GM23338 (cell line): ENCODE measurements around the gene SNRPA. TPM values are rescaled to one million over a fixed set of nuclear protein-coding genes. Genes with fewer than 3 reads are reported as not detected.

Experiments used
- ATAC-seq: fragments of 200-7000 bp; cut with Tn5 transposase; 3 replicates; pipeline ENCODE4 v1.9.1; 2020
- DNase-seq: peaks from one replicate; pipeline ENCODE4 v3.0.0-alpha.2; 2015; ENCODE audit warnings: low spot score
- H2AFZ ChIP-seq: fragments of 200-600 bp; sonication (generic); 2 replicates; pipeline ENCODE4 v1.8.0; 2016; ENCODE audit warnings: antibody characterized with exemption, mild to moderate bottlenecking, moderate library complexity
- H3F3A ChIP-seq: fragments of 200-600 bp; sonication (generic); replicated peaks from 2 replicates; pipeline ENCODE4 v1.8.0; 2017; ENCODE audit warnings: antibody characterized with exemption, mixed run types, low read depth
- H3K27ac ChIP-seq: fragments of 200-600 bp; sonication (generic); 2 replicates; pipeline ENCODE4 v1.6.1; 2016; ENCODE audit warnings: low read depth
- H3K27me3 ChIP-seq: fragments of 200-600 bp; sonication (generic); 2 replicates; pipeline ENCODE4 v1.8.0; 2016; ENCODE audit warnings: mild to moderate bottlenecking, mixed run types, moderate library complexity; ENCODE audit not compliant: insufficient read depth
- H3K36me3 ChIP-seq: fragments of 200-600 bp; sonication (generic); 2 replicates; pipeline ENCODE4 v1.8.0; 2016; ENCODE audit warnings: mild to moderate bottlenecking; ENCODE audit not compliant: insufficient read depth
- H3K4me1 ChIP-seq: fragments of 200-600 bp; sonication (generic); 2 replicates; pipeline ENCODE4 v1.8.0; 2016; ENCODE audit warnings: mild to moderate bottlenecking, moderate library complexity; ENCODE audit not compliant: insufficient read depth
- H3K4me2 ChIP-seq: fragments of 200-600 bp; sonication (generic); 2 replicates; pipeline ENCODE4 v1.7.1; 2017; ENCODE audit warnings: mixed run types
- H3K4me3 ChIP-seq: fragments of 200-600 bp; sonication (generic); 2 replicates; pipeline ENCODE4 v1.6.1; 2016; ENCODE audit warnings: mixed run types
- H3K79me2 ChIP-seq: fragments of 200-600 bp; sonication (generic); replicated peaks from 2 replicates; pipeline ENCODE4 v1.8.0; 2017; ENCODE audit warnings: mild to moderate bottlenecking; ENCODE audit not compliant: insufficient read depth
- H3K9me2 ChIP-seq: fragments of 200-600 bp; sonication (generic); 2 replicates; pipeline ENCODE4 v1.8.0; 2017; ENCODE audit not compliant: insufficient read depth
- H4K20me1 ChIP-seq: fragments of 200-600 bp; sonication (generic); replicated peaks from 2 replicates; pipeline ENCODE4 v1.8.0; 2017; ENCODE audit warnings: mild to moderate bottlenecking; ENCODE audit not compliant: insufficient read depth
- H3K27ac Mint-ChIP-seq: 2 replicates; pipeline ENCODE4 v1.8.0; 2020; ENCODE audit warnings: inconsistent platforms, mild to moderate bottlenecking, moderate library complexity, mixed read lengths
- H3K27me3 Mint-ChIP-seq: 3 replicates; pipeline ENCODE4 v1.8.0; 2022; ENCODE audit warnings: low read depth, mild to moderate bottlenecking, moderate library complexity, mixed read lengths, inconsistent platforms; ENCODE audit not compliant: insufficient read depth, poor library complexity
- H3K36me3 Mint-ChIP-seq: 3 replicates; pipeline ENCODE4 v1.8.0; 2021; ENCODE audit warnings: low read depth, mild to moderate bottlenecking, inconsistent platforms, moderate library complexity, mixed read lengths
- H3K4me1 Mint-ChIP-seq: 3 replicates; pipeline ENCODE4 v1.8.0; 2020; ENCODE audit warnings: mild to moderate bottlenecking, inconsistent platforms, mixed read lengths
- H3K4me3 Mint-ChIP-seq: 3 replicates; pipeline ENCODE4 v1.8.0; 2021; ENCODE audit warnings: moderate library complexity, mild to moderate bottlenecking, inconsistent platforms, mixed read lengths
- H3K9me3 Mint-ChIP-seq: 3 replicates; pipeline ENCODE4 v1.8.0; 2020; ENCODE audit warnings: moderate library complexity, mild to moderate bottlenecking, inconsistent platforms, mixed read lengths
- CREB1 ChIP-seq: fragments of 250-450 bp; sonication (Bioruptor Pico); IDR thresholded peaks from 2 replicates; pipeline ENCODE4 v1.5.0; 2020; ENCODE audit warnings: low read depth, mild to moderate bottlenecking, moderate library complexity
- CTCF ChIP-seq, 2 experiments: fragments of 200-600 bp in 1 of 2; sonication (generic) in 1 of 2; conservative IDR thresholded peaks; 2 replicates each; pipeline versions ENCODE4 v1.5.1 to v1.6.1; 2016 to 2017; ENCODE audit warnings: antibody characterized with exemption in 2 of 2, low read depth in 2 of 2, mild to moderate bottlenecking in 2 of 2, moderate library complexity in 1 of 2
- ETS1 ChIP-seq: IDR thresholded peaks from 2 replicates; pipeline ENCODE4 v1.6.1; 2016; ENCODE audit warnings: antibody characterized with exemption
- EZH2 ChIP-seq: fragments of 200-600 bp; sonication (generic); IDR thresholded peaks from one replicate; pipeline ENCODE4 v1.8.0; 2017; ENCODE audit warnings: antibody characterized with exemption, mild to moderate bottlenecking, low read depth; ENCODE audit not compliant: unreplicated experiment
- EZH2phosphoT487 ChIP-seq: fragments of 200-600 bp; sonication (generic); IDR thresholded peaks from one replicate; pipeline ENCODE4 v1.8.1; 2018; ENCODE audit warnings: antibody characterized with exemption; ENCODE audit not compliant: unreplicated experiment
- JUNB ChIP-seq: IDR thresholded peaks from one replicate; pipeline ENCODE4 v1.6.1; 2016; ENCODE audit warnings: antibody characterized with exemption; ENCODE audit not compliant: unreplicated experiment
- NANOG ChIP-seq: IDR thresholded peaks from 2 replicates; pipeline ENCODE4 v1.6.1; 2016; ENCODE audit warnings: antibody characterized with exemption, borderline replicate concordance
- POLR2AphosphoS5 ChIP-seq: IDR thresholded peaks from 2 replicates; pipeline ENCODE4 v1.6.1; 2016; ENCODE audit warnings: antibody characterized with exemption, low read depth
- REST ChIP-seq: IDR thresholded peaks from one replicate; pipeline ENCODE4 v1.6.1; 2018; ENCODE audit warnings: antibody characterized with exemption; ENCODE audit not compliant: unreplicated experiment
- STAT1 ChIP-seq: IDR thresholded peaks from one replicate; pipeline ENCODE4 v1.6.1; 2016; ENCODE audit warnings: antibody characterized with exemption; ENCODE audit not compliant: unreplicated experiment
- ZNF114 ChIP-seq: fragments of 250-450 bp; sonication (Bioruptor Pico); IDR thresholded peaks from 2 replicates; pipeline ENCODE4 v1.5.0; 2020; ENCODE audit warnings: mild to moderate bottlenecking, moderate library complexity
- ZNF331 ChIP-seq: fragments of 250-450 bp; sonication (Bioruptor Pico); IDR thresholded peaks from 2 replicates; pipeline ENCODE4 v1.5.0; 2020; ENCODE audit warnings: low read depth, mild to moderate bottlenecking, moderate library complexity
- ZNF462 ChIP-seq: fragments of 250-450 bp; sonication (Bioruptor Pico); IDR thresholded peaks from 2 replicates; pipeline ENCODE4 v1.5.0; 2020; ENCODE audit warnings: mild to moderate bottlenecking, moderate library complexity
- polyA plus RNA-seq: library from polyadenylated mRNA; unstranded; fragments of >200 nt; fragmentation: Nextera tagmentation; extraction: Ambion mirVana; gene quantifications from 2 replicates; pipeline ENCODE4 v1.2.1, GENCODE V29; 2016
- total RNA-seq: library from RNA; depleted of rRNA; stranded (reverse); fragments of >200 nt; shearing (Covaris generic); gene quantifications from 2 replicates; pipeline ENCODE4 v1.2.3, GENCODE V29; 2014

Gene SNRPA
- total and polyA plus RNA-seq, 2 experiments from 2014 or later = 295 to 326 TPM

GRCh38 chr19:40813182-40813581, 62.2 kb downstream of the SNRPA start:
- Mint-ChIP-seq H3K27me3 (peaks cover 22% of the 10 kb centered on the region), H3K4me3 (peak overlapping the region; percentile 83; the same call in 2 of the 3 replicates)

More at GRCh38 chr19:40813182-40813581, 62.2 kb downstream of the SNRPA start:
- H3K4me1 Mint-ChIP-seq = peaks cover 30% of the 10 kb centered on the region
- Histone ChIP-seq H2AFZ (no peak overlapping the region), H3K9me2 (no peaks in the 10 kb centered on the region), H3F3A (peaks cover 12% of the 10 kb centered on the region), H3K27me3 (peaks cover 26% of the 10 kb centered on the region), H3K36me3 (no peaks in the 10 kb centered on the region), H3K79me2 (peaks cover under 1% of the 10 kb centered on the region; the same call in 1 of the 2 replicates), H3K27ac (no peak overlapping the region), H3K4me3 (no peak overlapping the region), H3K4me2 (no peak overlapping the region), H3K4me1 (peaks cover 8% of the 10 kb centered on the region; the same call in 1 of the 2 replicates), H4K20me1 (peaks cover under 1% of the 10 kb centered on the region; the same call in 1 of the 2 replicates)
- no peak for ATAC-seq
- TF ChIP-seq CTCF (conservative IDR thresholded peaks at IDR 0.05; ENCODE audit: low read depth in 2 of 2) (no peak), ZNF114 (CRISPR knock-in tag) (no peak), EZH2phosphoT487 (no peak), STAT1 (no peak), JUNB (no peak), NANOG (no peak), ZNF331 (CRISPR knock-in tag) (no peak), EZH2 (no peak), REST (no peak), ZNF462 (CRISPR knock-in tag) (no peak), POLR2AphosphoS5 (no peak), ETS1 (no peak), CREB1 (CRISPR knock-in tag) (no peak)
- no peaks in the 10 kb centered on the region; the same call in 2 of the 3 replicates for H3K9me3 Mint-ChIP-seq
- H3K27ac Mint-ChIP-seq = no peak overlapping the region
- peaks cover 12% of the 10 kb centered on the region for H3K36me3 Mint-ChIP-seq
- no peak for DNase-seq
